ENCODE measurements around the gene LGALS9. TPM values are rescaled to one million over a fixed set of nuclear protein-coding genes. Genes with fewer than 3 reads are reported as not detected.
"Not testable (repeated sequence)": the region's sequence is repeated elsewhere in the genome, so short reads cannot be mapped to it uniquely, and the experiment has no call there.

The LGALS9 gene
- total RNA-seq, 4 donors from 2014 or later = 121 to 214 (median 144) TPM

DNA sequence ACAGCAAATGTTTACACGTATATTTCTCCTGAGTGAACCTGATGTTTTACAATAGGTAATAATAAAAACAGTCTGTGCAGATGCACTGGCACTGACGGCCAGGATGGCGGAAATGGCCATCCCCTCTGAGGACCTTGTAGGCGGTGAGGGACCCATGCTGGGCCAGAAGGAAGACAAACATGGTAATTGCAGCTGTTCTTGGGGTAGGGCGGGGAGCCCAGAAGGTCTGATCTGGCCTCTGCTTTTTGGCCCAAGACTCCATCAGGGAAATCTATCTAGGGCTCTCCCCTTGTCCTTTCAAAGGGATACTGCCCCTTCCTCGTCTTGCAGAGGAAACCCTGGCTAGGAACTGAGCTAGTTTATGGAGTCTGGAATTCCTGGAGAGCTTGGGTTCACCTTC, 7.4 kb upstream of the LGALS9 start:
- peaks cover 0 to 62% (median 0%) of the 10 kb centered on the region in 3 donors for H3K36me3 ChIP-seq
- no peaks in the 10 kb centered on the region for H3K27me3 ChIP-seq
- H3K4me1 ChIP-seq = no peaks in the 10 kb centered on the region
- TF ChIP-seq CTCF (IDR thresholded peaks at IDR 0.05) (no peak), POLR2A (IDR thresholded peaks at IDR 0.05) (no peak)
- H3K27ac ChIP-seq = no peak overlapping the region
- no peaks in the 10 kb centered on the region for H3K9me3 ChIP-seq
- no peak for DNase-seq
- no peak overlapping the region for H3K4me3 ChIP-seq

GRCh38 chr17:27624539-27624938, 6.4 kb upstream of the LGALS9 start:
- no peak for TF ChIP-seq POLR2A (IDR thresholded peaks at IDR 0.05)
- no peak for TF ChIP-seq CTCF (IDR thresholded peaks at IDR 0.05)
- no peak for DNase-seq
- no peaks in the 10 kb centered on the region for H3K4me1 ChIP-seq
- H3K9me3 ChIP-seq = no peaks in the 10 kb centered on the region
- H3K36me3 ChIP-seq = peaks cover 0 to 60% (median 0%) of the 10 kb centered on the region in 3 donors
- H3K4me3 ChIP-seq = no peak overlapping the region
- no peaks in the 10 kb centered on the region for H3K27me3 ChIP-seq
- no peak overlapping the region for H3K27ac ChIP-seq

DNA sequence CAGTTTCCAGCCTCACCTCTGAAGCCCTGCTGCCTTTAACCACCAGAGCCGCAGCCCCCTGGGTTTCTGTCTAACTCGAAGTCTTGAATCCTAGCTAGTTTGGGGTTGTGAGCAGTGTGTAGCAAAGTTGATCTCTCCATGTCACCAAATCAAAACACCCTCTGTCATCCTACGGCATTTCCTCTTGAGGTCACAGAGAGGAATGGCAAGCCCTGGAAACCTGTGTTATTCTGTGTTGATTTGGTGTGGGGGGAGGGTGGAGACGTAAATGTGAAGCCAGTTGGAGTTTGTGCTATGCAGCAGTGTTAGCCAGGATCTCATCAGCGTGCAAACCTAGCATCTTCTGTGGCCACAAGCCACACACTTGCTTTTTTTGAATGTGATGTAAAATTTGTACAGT, 5.1 kb upstream of the LGALS9 start:
- no peak for TF ChIP-seq POLR2A (IDR thresholded peaks at IDR 0.05)
- TF ChIP-seq CTCF (IDR thresholded peaks at IDR 0.05) = no peak
- H3K36me3 ChIP-seq = peaks cover 0 to 47% (median 0%) of the 10 kb centered on the region in 3 donors

DNA sequence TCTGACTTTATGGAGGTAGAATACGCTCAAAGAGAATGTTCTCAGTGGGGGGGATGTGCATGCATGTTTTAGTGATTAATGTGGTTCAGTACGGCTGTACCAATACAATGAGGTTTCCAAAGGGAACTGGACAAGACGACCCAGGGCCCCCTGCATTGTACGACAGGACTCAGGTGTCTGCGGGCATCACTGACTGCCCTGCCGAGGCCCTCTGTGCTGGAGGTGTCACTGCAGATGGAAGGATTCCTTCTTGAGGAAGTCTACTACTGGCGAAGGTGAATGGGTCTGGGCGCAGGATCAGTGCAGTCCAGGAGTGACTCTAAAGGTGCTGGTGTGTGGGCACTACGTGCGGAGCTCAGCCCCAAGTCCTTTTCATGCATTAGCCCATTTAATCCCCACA, 3.5 kb upstream of the LGALS9 start:
- Histone ChIP-seq H3K9me3 (no peaks in the 10 kb centered on the region), H3K4me3 (no peak overlapping the region), H3K27me3 (no peaks in the 10 kb centered on the region), H3K27ac (no peak overlapping the region), H3K36me3 (peaks cover 0 to 31% (median 0%) of the 10 kb centered on the region in 3 donors), H3K4me1 (peaks cover 0 to 20% (median 3%) of the 10 kb centered on the region in 4 donors)
- TF ChIP-seq CTCF (IDR thresholded peaks at IDR 0.05) = no peak
- no peak for TF ChIP-seq POLR2A (IDR thresholded peaks at IDR 0.05)
- no peak for DNase-seq

More for the DNA sequence above, 5.1 kb upstream of the LGALS9 start:
- Histone ChIP-seq H3K9me3 (no peaks in the 10 kb centered on the region), H3K27ac (no peak overlapping the region), H3K4me3 (no peak overlapping the region), H3K4me1 (peaks cover 0 to 5% (median 0%) of the 10 kb centered on the region in 4 donors), H3K27me3 (no peaks in the 10 kb centered on the region)
- no peak for DNase-seq

GRCh38 chr17:27628376-27628775, 2.6 kb upstream of the LGALS9 start:
- DNase-seq = no peak
- Histone ChIP-seq H3K27me3 (no peaks in the 10 kb centered on the region), H3K4me3 (no peak overlapping the region), H3K36me3 (peaks cover 0 to 23% (median 0%) of the 10 kb centered on the region in 3 donors), H3K27ac (no peak overlapping the region), H3K9me3 (no peaks in the 10 kb centered on the region), H3K4me1 (peaks cover 0 to 28% (median 6%) of the 10 kb centered on the region in 4 donors)
- TF ChIP-seq POLR2A (IDR thresholded peaks at IDR 0.05) (no peak), CTCF (IDR thresholded peaks at IDR 0.05) (no peak)

DNA sequence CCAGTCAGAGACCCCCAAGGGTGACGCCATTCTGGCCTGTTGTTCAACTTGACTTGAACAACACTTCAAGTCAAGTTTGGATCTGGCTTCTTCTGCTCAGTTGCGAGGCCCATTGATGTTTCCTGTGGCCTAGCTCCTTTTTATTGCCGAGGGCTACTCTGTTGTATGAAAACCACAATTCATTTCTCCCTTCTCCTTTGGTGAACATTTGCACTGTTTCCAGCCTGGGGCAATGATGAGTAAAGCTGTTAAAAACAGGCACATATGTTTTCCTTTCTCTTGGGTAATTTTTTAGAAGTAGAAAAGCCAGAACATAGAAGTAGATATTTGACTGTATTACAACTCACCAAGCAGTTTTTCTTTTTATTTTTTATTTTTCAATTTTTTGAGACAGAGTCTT, 1.7 kb upstream of the LGALS9 start:
- H3K27ac ChIP-seq, H3K27me3 ChIP-seq, H3K9me3 ChIP-seq, H3K4me3 ChIP-seq, DNase-seq: not testable (repeated sequence)
- peaks cover 0 to 37% (median 6%) of the 10 kb centered on the region in 4 donors for H3K4me1 ChIP-seq
- peaks cover 0 to 14% (median 0%) of the 10 kb centered on the region in 3 donors for H3K36me3 ChIP-seq

Data from Peyer's patch (tissue), 4 donors.